Measurements from ENCODE around the gene GNG10. TPM values are rescaled to one million over a fixed set of nuclear protein-coding genes. Genes with fewer than 3 reads are reported as not detected.

GNG10 gene
- total and polyA plus RNA-seq, 9 of the 15 experiments (the other 6 are each of a cell fraction or from before 2014, with no cell fraction given): 13.1 to 37.8 (median 28.4) TPM

- Histone ChIP-seq H3K4me1 (replicated peaks in 1 of 2; ENCODE audit: control insufficient read depth in 2 of 2, insufficient read depth in 2 of 2, low read length in 2 of 2) (peaks cover 6 to 21% of the 10 kb centered on the region in 2 experiments), H3K79me2 (ENCODE audit: control insufficient read depth, insufficient read depth, low read length) (peaks cover 58% of the 10 kb centered on the region), H3K4me3 (peak within 1 kb of the TSS; percentile 97), H3K36me3 (ENCODE audit: control insufficient read depth, insufficient read depth, low read length) (peaks cover 30% of the 10 kb centered on the region; the same call in 2 of the 3 replicates), H3K27ac (ENCODE audit: extremely low read depth, low read depth, low read length) (peak within 1 kb of the TSS; percentile 81), H3K9me3 (replicated peaks; ENCODE audit: control insufficient read depth, insufficient read depth, low read depth, low read length) (no peaks in the 10 kb centered on the region), H3K4me2 (ENCODE audit: insufficient read depth, low read length) (peak within 1 kb of the TSS; percentile 95), H4K20me1 (replicated peaks; ENCODE audit: control insufficient read depth, insufficient read depth, low read length) (peaks cover 9% of the 10 kb centered on the region), H2AFZ (ENCODE audit: low read depth, low read length) (peak within 1 kb of the TSS; percentile 100), H3K9me1 (ENCODE audit: control insufficient read depth, insufficient read depth, low read length) (peaks cover 10% of the 10 kb centered on the region), H3K9ac (ENCODE audit: insufficient read depth in 1 of 2, low read depth in 2 of 2, low read length in 2 of 2) (peak within 1 kb of the TSS; percentile 93), H3K27me3 (ENCODE audit: control insufficient read depth in 2 of 2, insufficient read depth in 2 of 2, low read length in 2 of 2) (no peaks in the 10 kb centered on the region)
- intact Hi-C loops (cut with micrococcal nuclease) (loop anchor here (5.0 to 10.0 kb wide), 2 partner anchors 39 to 147 kb away; partner anchors contain the start of gene ECPAS), in situ Hi-C loops (cut with MboI) (no loop called here)
- ATAC-seq (peak; percentile 97), FAIRE-seq (peak; percentile 98), DNase-seq (ENCODE audit: extremely low read depth in 1 of 4, low spot score in 3 of 4) (peak; percentile 98 to 99 (median 98))
- BruUV-seq (replicated peaks): no TSS peak
- ChIA-PET POLR2A (interaction anchor here (0.5 to 1.1 kb wide), 7 partner anchors 12 to 748 kb away, joined by 3 to 4 read pairs (median 3); partner anchors contain the start of genes GNG10 and HSDL2), CTCF (ENCODE audit: low intra/inter-chr PET ratio) (interaction anchor here (0.7 kb wide), 1 partner anchor 1678 kb away, joined by 3 read pairs; no protein-coding TSS in a partner anchor)
- under 1% methylated on average over 64 of the region's 79 CpGs for WGBS (ENCODE audit: insufficient coverage, low coverage, missing lambda C conversion rate)
- TF ChIP-seq FOXJ2 (tag; IDR thresholded peaks at IDR 0.05) (no peak), TRIM28 (IDR thresholded peaks at IDR 0.05) (no peak; the same call in 1 of the 2 replicates), ELF1 (tag; IDR thresholded peaks at IDR 0.05) (no peak; the same call in 1 of the 2 replicates), ZNF239 (CRISPR knock-in tag; IDR thresholded peaks at IDR 0.05) (no peak), E2F6 (IDR thresholded peaks at IDR 0.05; ENCODE audit: borderline replicate concordance in 1 of 2, extremely low read depth in 1 of 2, insufficient read depth in 1 of 2, insufficient read length in 1 of 2, low read depth in 1 of 2, low read length in 1 of 2, poor library complexity in 1 of 2, severe bottlenecking in 1 of 2) (peak; percentile 16 to 71), ZNF175 (CRISPR knock-in tag; IDR thresholded peaks at IDR 0.05; ENCODE audit: low read depth) (no peak), CREB5 (CRISPR knock-in tag; IDR thresholded peaks at IDR 0.05) (no peak), BRD9 (IDR thresholded peaks at IDR 0.05; ENCODE audit: low read depth, partially characterized antibody) (no peak)
- TF ChIP-seq, protein P1, sequence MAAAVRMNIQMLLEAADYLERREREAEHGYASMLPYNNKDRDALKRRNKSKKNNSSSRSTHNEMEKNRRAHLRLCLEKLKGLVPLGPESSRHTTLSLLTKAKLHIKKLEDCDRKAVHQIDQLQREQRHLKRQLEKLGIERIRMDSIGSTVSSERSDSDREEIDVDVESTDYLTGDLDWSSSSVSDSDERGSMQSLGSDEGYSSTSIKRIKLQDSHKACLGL (CRISPR knock-in tag; IDR thresholded peaks at IDR 0.05; ENCODE audit: borderline replicate concordance, poor library complexity, severe bottlenecking): no peak
- TF ChIP-seq, protein P2, sequence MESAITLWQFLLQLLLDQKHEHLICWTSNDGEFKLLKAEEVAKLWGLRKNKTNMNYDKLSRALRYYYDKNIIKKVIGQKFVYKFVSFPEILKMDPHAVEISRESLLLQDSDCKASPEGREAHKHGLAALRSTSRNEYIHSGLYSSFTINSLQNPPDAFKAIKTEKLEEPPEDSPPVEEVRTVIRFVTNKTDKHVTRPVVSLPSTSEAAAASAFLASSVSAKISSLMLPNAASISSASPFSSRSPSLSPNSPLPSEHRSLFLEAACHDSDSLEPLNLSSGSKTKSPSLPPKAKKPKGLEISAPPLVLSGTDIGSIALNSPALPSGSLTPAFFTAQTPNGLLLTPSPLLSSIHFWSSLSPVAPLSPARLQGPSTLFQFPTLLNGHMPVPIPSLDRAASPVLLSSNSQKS (CRISPR knock-in tag; IDR thresholded peaks at IDR 0.05): no peak
- TF ChIP-seq, protein P3, sequence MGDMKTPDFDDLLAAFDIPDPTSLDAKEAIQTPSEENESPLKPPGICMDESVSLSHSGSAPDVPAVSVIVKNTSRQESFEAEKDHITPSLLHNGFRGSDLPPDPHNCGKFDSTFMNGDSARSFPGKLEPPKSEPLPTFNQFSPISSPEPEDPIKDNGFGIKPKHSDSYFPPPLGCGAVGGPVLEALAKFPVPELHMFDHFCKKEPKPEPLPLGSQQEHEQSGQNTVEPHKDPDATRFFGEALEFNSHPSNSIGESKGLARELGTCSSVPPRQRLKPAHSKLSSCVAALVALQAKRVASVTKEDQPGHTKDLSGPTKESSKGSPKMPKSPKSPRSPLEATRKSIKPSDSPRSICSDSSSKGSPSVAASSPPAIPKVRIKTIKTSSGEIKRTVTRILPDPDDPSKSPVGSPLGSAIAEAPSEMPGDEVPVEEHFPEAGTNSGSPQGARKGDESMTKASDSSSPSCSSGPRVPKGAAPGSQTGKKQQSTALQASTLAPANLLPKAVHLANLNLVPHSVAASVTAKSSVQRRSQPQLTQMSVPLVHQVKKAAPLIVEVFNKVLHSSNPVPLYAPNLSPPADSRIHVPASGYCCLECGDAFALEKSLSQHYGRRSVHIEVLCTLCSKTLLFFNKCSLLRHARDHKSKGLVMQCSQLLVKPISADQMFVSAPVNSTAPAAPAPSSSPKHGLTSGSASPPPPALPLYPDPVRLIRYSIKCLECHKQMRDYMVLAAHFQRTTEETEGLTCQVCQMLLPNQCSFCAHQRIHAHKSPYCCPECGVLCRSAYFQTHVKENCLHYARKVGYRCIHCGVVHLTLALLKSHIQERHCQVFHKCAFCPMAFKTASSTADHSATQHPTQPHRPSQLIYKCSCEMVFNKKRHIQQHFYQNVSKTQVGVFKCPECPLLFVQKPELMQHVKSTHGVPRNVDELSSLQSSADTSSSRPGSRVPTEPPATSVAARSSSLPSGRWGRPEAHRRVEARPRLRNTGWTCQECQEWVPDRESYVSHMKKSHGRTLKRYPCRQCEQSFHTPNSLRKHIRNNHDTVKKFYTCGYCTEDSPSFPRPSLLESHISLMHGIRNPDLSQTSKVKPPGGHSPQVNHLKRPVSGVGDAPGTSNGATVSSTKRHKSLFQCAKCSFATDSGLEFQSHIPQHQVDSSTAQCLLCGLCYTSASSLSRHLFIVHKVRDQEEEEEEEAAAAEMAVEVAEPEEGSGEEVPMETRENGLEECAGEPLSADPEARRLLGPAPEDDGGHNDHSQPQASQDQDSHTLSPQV (IDR thresholded peaks at IDR 0.05): peak; percentile 58; the same call in 1 of the 2 replicates
Observed at GRCh38 chr9:111631214-111631971, 30.0 kb upstream of the GNG10 start, which contains the start of gene DNAJC25. DNAJC25 (plus strand) TSS chr9:111631334; CDS start chr9:111631408, 74 bp downstream.

Data from K562 (cell line).